ENCODE measurements around the gene PANK4.

GRCh38 chr1:2498648-2499047 is 27.7 kb downstream of the PANK4 start:
- TF ChIP-seq POLR2A (IDR thresholded peaks at IDR 0.05), result no peak
- TF ChIP-seq, protein P1, sequence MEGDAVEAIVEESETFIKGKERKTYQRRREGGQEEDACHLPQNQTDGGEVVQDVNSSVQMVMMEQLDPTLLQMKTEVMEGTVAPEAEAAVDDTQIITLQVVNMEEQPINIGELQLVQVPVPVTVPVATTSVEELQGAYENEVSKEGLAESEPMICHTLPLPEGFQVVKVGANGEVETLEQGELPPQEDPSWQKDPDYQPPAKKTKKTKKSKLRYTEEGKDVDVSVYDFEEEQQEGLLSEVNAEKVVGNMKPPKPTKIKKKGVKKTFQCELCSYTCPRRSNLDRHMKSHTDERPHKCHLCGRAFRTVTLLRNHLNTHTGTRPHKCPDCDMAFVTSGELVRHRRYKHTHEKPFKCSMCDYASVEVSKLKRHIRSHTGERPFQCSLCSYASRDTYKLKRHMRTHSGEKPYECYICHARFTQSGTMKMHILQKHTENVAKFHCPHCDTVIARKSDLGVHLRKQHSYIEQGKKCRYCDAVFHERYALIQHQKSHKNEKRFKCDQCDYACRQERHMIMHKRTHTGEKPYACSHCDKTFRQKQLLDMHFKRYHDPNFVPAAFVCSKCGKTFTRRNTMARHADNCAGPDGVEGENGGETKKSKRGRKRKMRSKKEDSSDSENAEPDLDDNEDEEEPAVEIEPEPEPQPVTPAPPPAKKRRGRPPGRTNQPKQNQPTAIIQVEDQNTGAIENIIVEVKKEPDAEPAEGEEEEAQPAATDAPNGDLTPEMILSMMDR (IDR thresholded peaks at IDR 0.05), result no peak

Measured in testis (tissue), 2 donors.